Breast epithelium (tissue), 3 donors: Measurements from ENCODE around the gene MVB12B.

Experiments used
- CTCF ChIP-seq, 3 donors: fragments of 450-650 bp; IDR thresholded peaks; one replicate each; pipeline ENCODE4 v1.5.1; 2016 to 2017; ENCODE audit warnings: antibody characterized with exemption in 3 of 3, mild to moderate bottlenecking in 3 of 3, moderate library complexity in 3 of 3
- POLR2AphosphoS5 ChIP-seq, 3 donors: sonication (generic); formaldehyde crosslinking; IDR thresholded peaks; one replicate each; pipeline ENCODE4 v1.6.1; 2017; ENCODE audit warnings: antibody characterized with exemption in 3 of 3

GRCh38 chr9:126523611-126524111 lies 197.0 kb downstream of the MVB12B start:
- no peak for TF ChIP-seq CTCF (IDR thresholded peaks at IDR 0.05)
- no peak for TF ChIP-seq POLR2AphosphoS5 (IDR thresholded peaks at IDR 0.05)
